WTC11 (cell line): ENCODE data around the gene HIPK2.

Source experiments
- ATF3 ChIP-seq: sonication (generic); formaldehyde crosslinking; conservative IDR thresholded peaks from 2 replicates; pipeline ENCODE4 v1.8.1; 2022; ENCODE audit warnings: mild to moderate bottlenecking, missing genetic modification reagents
- CREB1 ChIP-seq: sonication (generic); formaldehyde crosslinking; IDR thresholded peaks from 2 replicates; pipeline ENCODE4 v1.8.0; 2023; ENCODE audit warnings: mild to moderate bottlenecking, missing genetic modification reagents
- E2F4 ChIP-seq: sonication (generic); formaldehyde crosslinking; IDR thresholded peaks from 2 replicates; pipeline ENCODE4 v1.8.1; 2022; ENCODE audit warnings: low read depth, mild to moderate bottlenecking, moderate library complexity, missing genetic modification reagents, borderline replicate concordance
- ESRRA ChIP-seq: sonication (generic); formaldehyde crosslinking; IDR thresholded peaks from 2 replicates; pipeline ENCODE4 v1.8.1; 2022; ENCODE audit warnings: mild to moderate bottlenecking, missing genetic modification reagents, borderline replicate concordance
- PRDM15 ChIP-seq: sonication (generic); formaldehyde crosslinking; IDR thresholded peaks from 2 replicates; pipeline ENCODE4 v1.8.0; 2022; ENCODE audit warnings: missing genetic modification reagents
- TEAD4 ChIP-seq: sonication (generic); formaldehyde crosslinking; IDR thresholded peaks from 2 replicates; pipeline ENCODE4 v1.8.0; 2022; ENCODE audit warnings: mild to moderate bottlenecking, missing genetic modification reagents
- USF2 ChIP-seq: sonication (generic); formaldehyde crosslinking; IDR thresholded peaks from 2 replicates; pipeline ENCODE4 v1.8.1; 2023; ENCODE audit warnings: mild to moderate bottlenecking, missing genetic modification reagents, moderate library complexity
- ZBTB21 ChIP-seq: sonication (generic); formaldehyde crosslinking; IDR thresholded peaks from 2 replicates; pipeline ENCODE4 v1.8.1; 2023; ENCODE audit warnings: mild to moderate bottlenecking, missing genetic modification reagents, borderline replicate concordance
- ZNF121 ChIP-seq: sonication (generic); formaldehyde crosslinking; IDR thresholded peaks from 2 replicates; pipeline ENCODE4 v1.8.0; 2023; ENCODE audit warnings: missing genetic modification reagents
- ZNF281 ChIP-seq: sonication (generic); formaldehyde crosslinking; IDR thresholded peaks from 2 replicates; pipeline ENCODE4 v1.8.0; 2023; ENCODE audit warnings: mild to moderate bottlenecking, missing genetic modification reagents
- TF ChIP-seq, protein P1 (sequence below): fragments of 200-600 bp; IDR thresholded peaks from 2 replicates; pipeline ENCODE4 v1.8.0; 2022; ENCODE audit warnings: antibody characterized with exemption
- TF ChIP-seq, protein P2 (sequence below): sonication (generic); formaldehyde crosslinking; IDR thresholded peaks from 2 replicates; pipeline ENCODE4 v1.8.1; 2023; ENCODE audit warnings: mild to moderate bottlenecking, moderate library complexity, missing genetic modification reagents

GRCh38 chr7:139666501-139666900 is 111.3 kb downstream of the HIPK2 start:
- TF ChIP-seq, protein P1, sequence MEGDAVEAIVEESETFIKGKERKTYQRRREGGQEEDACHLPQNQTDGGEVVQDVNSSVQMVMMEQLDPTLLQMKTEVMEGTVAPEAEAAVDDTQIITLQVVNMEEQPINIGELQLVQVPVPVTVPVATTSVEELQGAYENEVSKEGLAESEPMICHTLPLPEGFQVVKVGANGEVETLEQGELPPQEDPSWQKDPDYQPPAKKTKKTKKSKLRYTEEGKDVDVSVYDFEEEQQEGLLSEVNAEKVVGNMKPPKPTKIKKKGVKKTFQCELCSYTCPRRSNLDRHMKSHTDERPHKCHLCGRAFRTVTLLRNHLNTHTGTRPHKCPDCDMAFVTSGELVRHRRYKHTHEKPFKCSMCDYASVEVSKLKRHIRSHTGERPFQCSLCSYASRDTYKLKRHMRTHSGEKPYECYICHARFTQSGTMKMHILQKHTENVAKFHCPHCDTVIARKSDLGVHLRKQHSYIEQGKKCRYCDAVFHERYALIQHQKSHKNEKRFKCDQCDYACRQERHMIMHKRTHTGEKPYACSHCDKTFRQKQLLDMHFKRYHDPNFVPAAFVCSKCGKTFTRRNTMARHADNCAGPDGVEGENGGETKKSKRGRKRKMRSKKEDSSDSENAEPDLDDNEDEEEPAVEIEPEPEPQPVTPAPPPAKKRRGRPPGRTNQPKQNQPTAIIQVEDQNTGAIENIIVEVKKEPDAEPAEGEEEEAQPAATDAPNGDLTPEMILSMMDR: no peak
- no peak for TF ChIP-seq ZBTB21 (CRISPR knock-in tag)
- no peak for TF ChIP-seq ZNF121 (CRISPR knock-in tag)
- no peak for TF ChIP-seq ATF3 (CRISPR knock-in tag)
- TF ChIP-seq TEAD4: no peak
- no peak for TF ChIP-seq PRDM15 (CRISPR knock-in tag)
- TF ChIP-seq, protein P2, sequence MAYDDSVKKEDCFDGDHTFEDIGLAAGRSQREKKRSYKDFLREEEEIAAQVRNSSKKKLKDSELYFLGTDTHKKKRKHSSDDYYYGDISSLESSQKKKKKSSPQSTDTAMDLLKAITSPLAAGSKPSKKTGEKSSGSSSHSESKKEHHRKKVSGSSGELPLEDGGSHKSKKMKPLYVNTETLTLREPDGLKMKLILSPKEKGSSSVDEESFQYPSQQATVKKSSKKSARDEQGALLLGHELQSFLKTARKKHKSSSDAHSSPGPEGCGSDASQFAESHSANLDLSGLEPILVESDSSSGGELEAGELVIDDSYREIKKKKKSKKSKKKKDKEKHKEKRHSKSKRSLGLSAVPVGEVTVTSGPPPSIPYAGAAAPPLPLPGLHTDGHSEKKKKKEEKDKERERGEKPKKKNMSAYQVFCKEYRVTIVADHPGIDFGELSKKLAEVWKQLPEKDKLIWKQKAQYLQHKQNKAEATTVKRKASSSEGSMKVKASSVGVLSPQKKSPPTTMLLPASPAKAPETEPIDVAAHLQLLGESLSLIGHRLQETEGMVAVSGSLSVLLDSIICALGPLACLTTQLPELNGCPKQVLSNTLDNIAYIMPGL: no peak
- no peak for TF ChIP-seq E2F4 (CRISPR knock-in tag)
- no peak for TF ChIP-seq ZNF281
- no peak for TF ChIP-seq CREB1 (CRISPR knock-in tag)
- TF ChIP-seq USF2 (CRISPR knock-in tag): no peak
- no peak for TF ChIP-seq ESRRA (CRISPR knock-in tag)
